AG04450 (cell line): Measurements from ENCODE around the gene OLIG1. TPM values are rescaled to one million over a fixed set of nuclear protein-coding genes. Genes with fewer than 3 reads are reported as not detected.

Experiments used
- CTCF ChIA-PET: fragments of 300-600, 350-600 bp; formaldehyde crosslinking; extraction: SDS; loops from one replicate; lab custom pipeline; 2022; ENCODE audit warnings: antibody characterized with exemption, inconsistent platforms; lab: Charles Lee
- POLR2A ChIA-PET: fragments of 350-600 bp; formaldehyde crosslinking; extraction: SDS; loops from one replicate; lab custom pipeline; 2021; ENCODE audit warnings: antibody characterized with exemption, inconsistent platforms; lab: Yijun Ruan, JAX
- DNase-seq: peaks from one replicate; pipeline ENCODE4 v3.0.0-alpha.2; 2011; ENCODE audit warnings: low read depth, low spot score
- H3K27ac ChIP-seq: one replicate; pipeline ENCODE4 v1.5.1; 2012; ENCODE audit warnings: low read depth, low read length, control low read depth
- H3K27me3 ChIP-seq: one replicate; pipeline ENCODE4 v1.6.0; 2012; ENCODE audit warnings: low read length; ENCODE audit not compliant: control insufficient read depth, insufficient read depth
- H3K4me3 ChIP-seq: 2 replicates; pipeline ENCODE4 v1.5.1; 2011; ENCODE audit warnings: mild to moderate bottlenecking, low read depth, low read length, control low read depth
- H3K9me3 ChIP-seq: 2 replicates; pipeline ENCODE4 v1.5.1; 2012; ENCODE audit warnings: low read length; ENCODE audit not compliant: control insufficient read depth, insufficient read depth
- CTCF ChIP-seq: IDR thresholded peaks from 2 replicates; pipeline ENCODE4 v1.5.1; 2011; ENCODE audit warnings: low read depth, low read length, control low read depth, inconsistent platforms
- polyA plus RNA-seq: library from polyadenylated mRNA; depleted of rRNA; stranded (reverse); fragments of >200 nt; gene quantifications from 2 replicates; pipeline ENCODE4 v1.2.3, GENCODE V29; 2011

OLIG1 gene
- polyA plus RNA-seq, 1 experiment: not detected

GRCh38 chr21:33025489-33026442 lies 44.2 kb upstream of the OLIG1 start, which contains the start of gene OLIG2:
Gene OLIG2 (plus strand): TSS chr21:33025935. CDS start chr21:33026863, 928 bp downstream.
- no peak for TF ChIP-seq CTCF
- H3K27ac ChIP-seq: no peak within 1 kb of the TSS
- ChIA-PET POLR2A (no interaction called here), CTCF (no interaction called here)
- peaks cover 96% of the 10 kb centered on the region for H3K27me3 ChIP-seq
- no peak within 1 kb of the TSS for H3K4me3 ChIP-seq
- H3K9me3 ChIP-seq: peaks cover 8% of the 10 kb centered on the region; the same call in 1 of the 2 replicates
- no peak for DNase-seq

- no peak overlapping the region for H3K27ac ChIP-seq
- peaks cover 8% of the 10 kb centered on the region; the same call in 1 of the 2 replicates for H3K9me3 ChIP-seq
- ChIA-PET POLR2A (no interaction called here), CTCF (no interaction called here)
- DNase-seq: no peak
- peaks cover 96% of the 10 kb centered on the region for H3K27me3 ChIP-seq
- no peak for TF ChIP-seq CTCF
- H3K4me3 ChIP-seq: no peak overlapping the region
Observed at GRCh38 chr21:33026443-33026858, 43.5 kb upstream of the OLIG1 start.

- CTCF ChIA-PET: no interaction called here
- Histone ChIP-seq H3K27ac (no peak overlapping the region), H3K9me3 (peaks cover 8% of the 10 kb centered on the region; the same call in 1 of the 2 replicates), H3K4me3 (no peak overlapping the region), H3K27me3 (peaks cover 96% of the 10 kb centered on the region)
- no peak for DNase-seq
- no peak for TF ChIP-seq CTCF
- POLR2A ChIA-PET: no interaction called here
Observed at GRCh38 chr21:33026878-33027400, 43.0 kb upstream of the OLIG1 start.

- CTCF ChIA-PET: no interaction called here
- no peak overlapping the region for H3K4me3 ChIP-seq
- H3K27me3 ChIP-seq: peaks cover 95% of the 10 kb centered on the region
- peaks cover 8% of the 10 kb centered on the region; the same call in 1 of the 2 replicates for H3K9me3 ChIP-seq
- POLR2A ChIA-PET: no interaction called here
- no peak for DNase-seq
- TF ChIP-seq CTCF: no peak
- no peak overlapping the region for H3K27ac ChIP-seq
Observed at GRCh38 chr21:33027401-33028286, 42.3 kb upstream of the OLIG1 start.
